Measurements from ENCODE around the gene CNKSR3. TPM values are rescaled to one million over a fixed set of nuclear protein-coding genes. Genes with fewer than 3 reads are reported as not detected.
A peak's percentile ranks its signal among the peaks of the same experiment; 100 is the strongest.

CNKSR3 gene
- total and polyA plus RNA-seq, 2 of the 8 experiments (the other 6 are each of a cell fraction or from before 2014, with no cell fraction given): 1.2 to 6.2 TPM

DNA sequence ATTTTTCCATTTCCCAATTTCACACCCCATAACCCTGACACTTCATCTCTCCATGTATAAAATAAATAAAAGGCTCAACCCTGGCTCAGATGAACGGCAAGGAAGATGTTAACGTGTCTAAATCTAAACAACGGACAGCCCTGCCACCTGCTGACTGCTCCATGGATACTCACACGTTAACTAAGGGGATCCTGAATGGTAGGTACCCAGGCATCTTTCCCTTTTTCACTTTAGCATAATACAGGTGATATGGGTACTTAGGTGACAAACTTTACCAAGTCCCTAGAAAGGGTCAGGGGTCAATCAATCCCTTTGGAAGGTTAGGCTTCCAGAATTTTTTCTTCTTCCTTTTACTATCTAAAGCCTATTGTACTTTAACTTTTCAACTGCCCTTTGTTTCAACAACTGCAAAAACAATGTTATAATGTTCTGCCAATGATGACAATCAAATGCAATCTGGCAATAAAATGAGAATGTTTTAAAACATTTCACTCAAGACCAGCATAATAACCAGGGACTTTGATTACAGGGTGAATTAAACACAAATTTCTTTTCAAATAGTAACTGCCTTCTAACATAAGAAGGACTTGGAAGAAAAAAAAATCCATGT lies 101.5 kb downstream of the CNKSR3 start:
- Histone ChIP-seq H3K56ac (replicated peaks; ENCODE audit: insufficient read length, low read depth, low read length) (no peak overlapping the region), H3K23ac (ENCODE audit: insufficient read length) (no peak overlapping the region), H3K79me1 (ENCODE audit: low read depth, low read length) (no peaks in the 10 kb centered on the region), H3K4me1 (replicated peaks in 1 of 4; ENCODE audit: control insufficient read depth in 3 of 4, insufficient read depth in 4 of 4, low read length in 3 of 4) (peaks cover 0 to 3% (median 0%) of the 10 kb centered on the region in 4 experiments; a peak in 1 of 7 replicates), H2BK120ac (replicated peaks; ENCODE audit: low read depth, low read length) (no peak overlapping the region), H2AK5ac (ENCODE audit: low read depth, low read length) (no peak overlapping the region), H3K27me3 (replicated peaks in 1 of 4; ENCODE audit: control insufficient read depth in 3 of 4, extremely low read depth in 1 of 4, insufficient read depth in 3 of 4, low read length in 3 of 4) (no peaks in the 10 kb centered on the region), H3K27ac (ENCODE audit: low read depth, low read length) (no peak overlapping the region), H4K8ac (ENCODE audit: extremely low read depth, insufficient read depth, low read length) (no peak overlapping the region), H2AFZ (ENCODE audit: low read length) (no peak overlapping the region), H3K79me2 (ENCODE audit: control insufficient read depth in 1 of 2, insufficient read depth in 2 of 2, low read length in 2 of 2) (no peaks in the 10 kb centered on the region), H3K9me3 (ENCODE audit: insufficient read depth in 2 of 2, low read depth in 1 of 2, low read length in 1 of 2) (no peaks in the 10 kb centered on the region), H3K4ac (replicated peaks; ENCODE audit: insufficient read length, low read depth, low read length) (no peak overlapping the region), H3K23me2 (ENCODE audit: low read depth, low read length) (no peaks in the 10 kb centered on the region), H4K5ac (ENCODE audit: insufficient read length, low read depth, low read length) (no peak overlapping the region), H4K20me1 (replicated peaks in 1 of 2; ENCODE audit: control insufficient read depth in 1 of 2, insufficient read depth in 2 of 2, low read length in 2 of 2) (no peaks in the 10 kb centered on the region), H4K91ac (replicated peaks; ENCODE audit: insufficient read length, low read length) (no peak overlapping the region), H3K18ac (ENCODE audit: extremely low read depth, low read length) (no peak overlapping the region), H3K4me3 (ENCODE audit: extremely low read depth in 1 of 4, insufficient read depth in 2 of 4, low read depth in 3 of 4, low read length in 4 of 4) (no peak overlapping the region), H3K36me3 (ENCODE audit: control insufficient read depth in 2 of 4, insufficient read depth in 4 of 4, low read length in 3 of 4) (peaks cover 0 to 5% (median 2%) of the 10 kb centered on the region in 4 experiments; a peak in 2 of 8 replicates), H2BK12ac (ENCODE audit: low read depth, low read length) (no peak overlapping the region), H3K14ac (ENCODE audit: insufficient read length) (no peak overlapping the region), H2BK15ac (ENCODE audit: low read length) (no peak overlapping the region), H2BK20ac (ENCODE audit: low read length) (no peak overlapping the region), H2BK5ac (ENCODE audit: low read depth, low read length) (no peak overlapping the region), H3K9ac (replicated peaks in 1 of 4; ENCODE audit: extremely low read depth in 1 of 4, low read depth in 3 of 4, low read length in 3 of 4) (no peak overlapping the region), H3K4me2 (ENCODE audit: insufficient read depth in 1 of 2, low read depth in 2 of 2, low read length in 2 of 2) (no peak overlapping the region)
- CTCF ChIA-PET (ENCODE audit: partially characterized antibody): no interaction called here
- peak in 1 of 3 experiments; percentile 17; a peak in 1 of 4 replicates for TF ChIP-seq CTCF (IDR thresholded peaks at IDR 0.05; ENCODE audit: control extremely low read depth in 1 of 3, insufficient read depth in 1 of 3, low read depth in 1 of 3, low read length in 3 of 3)
- TF ChIP-seq CREB1 (IDR thresholded peaks at IDR 0.05): no peak
- TF ChIP-seq NANOG (IDR thresholded peaks at IDR 0.05; ENCODE audit: insufficient read depth, low read depth, low read length, poor library complexity, severe bottlenecking): no peak
- peak; percentile 41 to 46 for TF ChIP-seq RAD21 (IDR thresholded peaks at IDR 0.05 in 1 of 2, conservative IDR thresholded peaks at IDR 0.05 in 1 of 2; ENCODE audit: low read depth in 2 of 2, low read length in 2 of 2)
- no peak for TF ChIP-seq CTBP2 (IDR thresholded peaks at IDR 0.05; ENCODE audit: borderline replicate concordance, insufficient read depth, insufficient read length, low read length)
- TF ChIP-seq SP2 (IDR thresholded peaks at IDR 0.05; ENCODE audit: low read length): no peak
- no peak for TF ChIP-seq TAF1 (IDR thresholded peaks at IDR 0.05; ENCODE audit: low read depth, low read length)
- TF ChIP-seq KDM4A (IDR thresholded peaks at IDR 0.05; ENCODE audit: low read depth, low read length, severe bottlenecking): no peak
- DNase-seq (ENCODE audit: low read depth in 1 of 2, low spot score in 2 of 2) (no peak), FAIRE-seq (no peak)
- 81% methylated on average over 4 of the region's 4 CpGs; no CpG with 5 or more reads in 1 of the 2 experiments for WGBS, 2 experiments (ENCODE audit: extremely low coverage in 1 of 2, insufficient coverage in 1 of 2, insufficient read length in 1 of 2, insufficient replicate concordance in 2 of 2, low coverage in 1 of 2, low lambda C conversion rate in 2 of 2, missing lambda C conversion rate in 1 of 2)
- POLR2A ChIA-PET (ENCODE audit: partially characterized antibody): no interaction called here
